ENCODE measurements around the gene CTSD.

Gene CTSD

DNA sequence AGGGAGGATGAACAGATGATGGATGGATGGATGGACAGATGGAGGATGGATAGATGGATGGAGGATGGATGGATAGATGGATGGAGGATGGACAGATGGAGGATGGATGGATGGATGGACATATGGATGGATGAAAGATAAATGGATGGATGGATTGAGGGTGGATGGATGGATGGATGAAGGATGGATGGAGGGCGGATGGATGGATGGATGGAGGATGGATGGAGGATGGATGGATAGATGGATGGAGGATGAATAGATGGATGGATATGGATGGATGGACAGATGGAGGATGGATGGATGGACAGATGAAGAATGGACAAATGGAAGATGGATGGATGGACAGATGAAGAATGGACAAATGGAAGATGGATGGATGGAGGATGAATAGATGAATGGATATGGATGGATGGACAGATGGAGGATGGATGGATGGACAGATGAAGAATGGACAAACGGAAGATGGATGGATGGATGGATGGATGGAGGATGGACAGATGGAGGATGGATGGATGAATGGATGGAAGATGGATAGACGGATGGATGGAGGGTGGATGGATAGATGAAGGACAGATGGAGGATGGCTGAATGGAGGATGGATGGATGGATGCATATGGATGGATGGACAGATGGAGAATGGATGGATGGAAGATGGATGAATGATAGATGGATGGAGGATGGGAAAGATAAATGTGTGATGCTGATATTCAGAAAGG lies 20.7 kb downstream of the CTSD start:
- no peak for DNase-seq

DNA sequence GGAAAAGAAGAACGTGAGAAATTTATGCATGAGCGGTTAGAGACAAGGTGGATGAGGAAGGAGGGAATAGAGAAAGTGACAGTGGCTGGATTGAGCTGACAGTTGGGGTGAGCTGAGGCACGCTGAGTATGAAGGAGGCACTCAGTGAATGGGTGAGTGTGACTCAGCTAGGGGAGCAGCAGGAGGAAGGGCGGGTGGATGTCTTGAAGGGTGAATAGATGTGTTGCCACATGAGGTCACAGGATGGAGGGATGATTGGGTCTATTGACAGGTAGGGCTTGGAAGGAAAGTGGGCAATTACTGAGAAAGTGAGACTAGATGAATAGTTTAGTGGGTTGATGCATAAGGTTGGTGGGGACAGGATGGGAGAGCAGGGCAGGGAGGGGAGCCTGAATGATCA lies 21.4 kb downstream of the CTSD start:
- DNase-seq, result no peak

DNA sequence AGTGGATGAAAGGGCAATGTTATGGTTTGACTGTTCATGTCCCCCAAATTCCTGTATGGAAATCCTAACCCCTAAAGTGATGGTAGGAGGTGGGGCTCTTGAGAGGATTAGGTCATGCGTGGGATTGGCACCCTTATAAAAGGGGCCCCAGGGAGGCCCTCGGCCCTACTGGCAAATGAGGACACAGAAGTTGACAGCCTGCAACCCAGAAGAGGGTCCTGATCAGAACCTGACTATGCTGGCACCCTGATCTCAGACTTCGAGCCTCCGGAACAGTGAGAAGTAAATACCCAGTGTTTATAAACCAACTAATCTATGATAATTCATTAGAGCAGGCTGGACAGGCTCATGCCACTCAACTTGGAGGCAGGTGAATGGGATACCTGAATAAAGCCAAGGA lies 22.0 kb downstream of the CTSD start:
- DNase-seq, result no peak

DNA sequence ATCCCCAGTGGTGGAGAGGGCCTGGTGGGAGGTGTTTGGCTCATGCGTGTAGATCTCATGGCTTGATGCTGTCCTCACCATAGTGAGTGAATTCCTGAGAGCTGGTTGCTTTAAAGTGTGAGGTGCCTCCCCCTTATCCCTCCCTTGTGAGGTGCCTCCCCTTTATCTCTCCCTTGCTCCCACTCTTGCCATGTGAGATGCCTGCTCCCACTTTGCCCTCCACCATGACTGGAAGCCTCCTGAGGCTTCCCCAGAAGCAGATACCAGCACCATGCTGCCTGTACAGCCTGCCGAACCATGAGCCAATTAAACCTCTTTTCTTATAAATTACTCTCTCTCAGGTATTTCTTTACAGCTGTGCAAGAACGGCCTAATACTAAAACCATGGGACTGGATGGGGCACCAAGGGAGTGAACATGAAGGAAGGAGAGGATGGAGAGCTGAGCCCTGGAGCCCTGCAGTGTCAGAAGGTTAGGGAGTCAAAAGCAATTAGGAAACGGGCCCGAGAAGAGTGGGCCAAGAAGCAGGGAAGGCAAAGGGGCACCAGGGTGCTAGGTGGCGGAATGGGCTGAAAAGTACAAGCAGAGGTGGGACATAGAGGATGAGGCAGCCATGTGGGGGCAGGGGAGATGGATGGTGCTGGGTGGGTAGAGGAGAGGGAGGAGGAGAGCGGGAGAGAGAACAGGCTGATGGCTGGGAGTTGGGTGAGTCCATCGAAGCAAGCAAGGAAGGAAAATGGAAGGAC lies 22.8 kb downstream of the CTSD start:
- DNase-seq, result no peak

DNA sequence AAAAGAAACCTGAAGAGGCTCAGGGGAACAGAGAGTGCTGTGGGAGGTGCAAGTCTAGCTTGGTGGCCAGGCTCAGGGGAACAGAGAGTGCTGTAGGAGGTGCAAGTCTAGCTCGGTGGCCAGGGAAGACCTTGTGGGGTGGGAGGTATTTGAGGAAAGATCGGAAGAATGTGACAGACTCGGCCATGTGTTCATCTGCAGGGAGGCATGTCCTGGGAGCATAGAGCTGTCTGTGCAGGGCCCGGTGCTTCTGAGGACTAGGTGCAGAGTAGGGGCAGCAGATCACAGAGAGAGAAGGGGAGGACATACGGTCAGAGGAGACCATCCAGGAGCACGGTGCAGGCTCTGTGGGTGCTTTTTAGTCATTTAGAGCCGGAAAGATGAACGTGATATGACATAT lies 24.2 kb downstream of the CTSD start:
- no peak for DNase-seq

DNA sequence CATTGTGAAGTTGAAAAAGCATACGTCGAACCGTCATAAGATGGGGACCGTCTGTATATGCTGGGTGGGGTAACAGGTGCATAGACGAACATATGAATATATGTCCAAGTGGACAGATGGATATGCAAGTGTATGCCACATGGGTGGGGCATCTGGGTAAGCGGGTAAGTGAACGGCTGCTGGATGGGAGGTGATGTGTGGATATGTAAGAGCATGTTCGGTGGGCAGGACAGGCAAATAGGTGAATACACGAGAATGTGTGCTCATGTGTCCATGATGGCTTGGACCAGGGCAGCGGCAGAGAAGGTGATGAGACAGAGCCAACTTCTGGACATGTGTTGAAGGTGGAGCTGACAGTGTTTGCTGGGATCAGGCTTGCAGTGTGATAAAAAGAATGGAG lies 25.3 kb downstream of the CTSD start:
- DNase-seq, result no peak

DNA sequence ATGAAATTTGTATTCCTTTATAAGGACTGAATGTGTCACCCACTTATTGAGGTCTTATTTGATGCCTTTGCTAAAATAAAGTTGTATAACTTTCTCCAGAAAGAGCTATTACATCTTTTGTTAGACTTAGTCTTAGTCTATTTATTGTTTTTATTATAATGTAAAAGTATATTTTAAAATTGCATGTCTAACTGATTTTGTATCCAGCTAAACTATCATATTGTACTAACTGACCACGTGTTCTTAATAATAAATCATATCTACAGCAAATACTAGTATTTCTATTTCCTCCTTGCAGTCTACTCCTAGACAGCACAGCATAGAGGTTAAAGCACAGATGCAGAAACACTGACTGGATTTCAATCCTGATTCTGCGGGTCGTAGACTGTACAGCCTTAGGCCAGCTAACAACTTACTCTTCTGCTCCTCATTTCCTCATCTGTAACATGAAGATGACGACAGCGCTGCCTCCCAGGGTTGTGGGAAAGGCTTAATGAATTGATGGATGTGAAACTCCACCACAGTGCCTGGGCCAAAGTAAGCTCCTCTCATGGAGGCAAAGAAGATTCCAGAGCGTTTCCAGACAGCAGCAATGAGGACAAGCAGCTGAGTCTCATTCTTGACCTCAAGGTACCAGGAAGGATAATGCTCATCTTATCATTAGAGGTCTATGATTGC lies 26.5 kb downstream of the CTSD start:
- DNase-seq, result no peak

DNA sequence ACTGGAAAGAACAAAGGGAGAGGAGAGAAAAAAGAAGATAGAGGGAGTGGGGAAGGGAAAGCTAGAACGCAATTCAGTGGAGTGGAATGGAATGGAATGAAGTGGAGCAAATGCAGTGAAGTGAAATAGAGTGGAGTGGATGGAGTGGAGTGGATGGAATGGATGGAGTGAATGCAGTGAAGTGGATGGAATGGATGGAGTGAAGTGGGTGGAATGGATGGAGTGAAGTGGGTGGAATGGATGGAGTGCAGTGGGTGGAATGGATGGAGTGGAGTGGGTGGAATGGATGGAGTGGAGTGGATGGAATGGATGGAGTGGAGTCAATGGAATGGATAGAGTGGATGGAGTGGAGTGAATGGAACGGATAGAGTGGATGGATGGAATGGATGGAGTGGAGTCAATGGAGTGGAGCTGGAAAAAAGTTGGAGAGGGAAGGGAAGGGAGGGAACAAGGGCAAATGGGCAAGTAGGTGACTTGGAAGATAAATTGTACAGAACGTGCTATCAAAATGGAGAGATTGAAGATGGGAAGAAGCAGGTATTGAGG lies 27.2 kb downstream of the CTSD start:
- no peak for DNase-seq

DNA sequence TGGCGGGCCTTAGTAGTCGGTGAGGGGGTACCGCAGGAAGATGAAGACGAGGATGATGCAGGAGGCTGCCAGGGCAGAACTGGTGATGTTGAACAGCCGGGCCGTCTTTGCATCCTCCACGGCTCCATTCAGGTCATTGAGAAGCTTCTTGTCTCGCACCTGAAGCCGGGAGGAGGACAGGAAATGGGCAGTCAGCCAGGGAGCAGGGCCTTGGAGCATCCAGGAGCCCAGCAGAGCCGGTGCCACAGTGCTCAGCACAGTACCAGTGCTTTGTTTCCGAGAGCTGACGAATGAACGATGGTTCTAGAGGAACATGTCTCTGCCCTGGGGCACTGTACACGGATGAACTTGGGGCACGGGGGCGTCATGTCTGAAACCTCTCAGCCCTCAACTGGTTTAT lies 28.5 kb downstream of the CTSD start:
- DNase-seq, result no peak

DNA sequence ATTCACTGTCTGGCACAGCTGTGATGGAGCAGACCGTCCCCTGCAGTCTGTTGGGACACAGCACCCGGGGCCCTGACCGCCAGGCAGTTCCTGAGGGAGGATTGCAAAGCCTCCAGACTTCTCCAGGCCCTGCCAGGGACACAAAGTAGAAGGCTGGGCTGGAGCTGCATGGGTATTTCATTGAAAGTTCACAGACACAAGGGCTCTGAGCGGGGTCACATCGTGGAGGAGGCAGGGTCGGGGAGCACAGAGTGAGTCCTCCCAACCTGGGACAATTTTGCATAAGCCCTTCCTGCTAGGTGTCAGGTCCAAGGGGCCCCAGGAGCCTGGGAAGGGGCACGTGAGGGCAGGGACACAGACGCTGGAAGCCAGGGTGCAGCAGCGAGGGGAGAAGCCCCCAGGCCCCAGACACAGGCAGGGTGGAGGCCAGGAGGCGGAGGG lies 29.1 kb downstream of the CTSD start:
- DNase-seq, result no peak

DNA sequence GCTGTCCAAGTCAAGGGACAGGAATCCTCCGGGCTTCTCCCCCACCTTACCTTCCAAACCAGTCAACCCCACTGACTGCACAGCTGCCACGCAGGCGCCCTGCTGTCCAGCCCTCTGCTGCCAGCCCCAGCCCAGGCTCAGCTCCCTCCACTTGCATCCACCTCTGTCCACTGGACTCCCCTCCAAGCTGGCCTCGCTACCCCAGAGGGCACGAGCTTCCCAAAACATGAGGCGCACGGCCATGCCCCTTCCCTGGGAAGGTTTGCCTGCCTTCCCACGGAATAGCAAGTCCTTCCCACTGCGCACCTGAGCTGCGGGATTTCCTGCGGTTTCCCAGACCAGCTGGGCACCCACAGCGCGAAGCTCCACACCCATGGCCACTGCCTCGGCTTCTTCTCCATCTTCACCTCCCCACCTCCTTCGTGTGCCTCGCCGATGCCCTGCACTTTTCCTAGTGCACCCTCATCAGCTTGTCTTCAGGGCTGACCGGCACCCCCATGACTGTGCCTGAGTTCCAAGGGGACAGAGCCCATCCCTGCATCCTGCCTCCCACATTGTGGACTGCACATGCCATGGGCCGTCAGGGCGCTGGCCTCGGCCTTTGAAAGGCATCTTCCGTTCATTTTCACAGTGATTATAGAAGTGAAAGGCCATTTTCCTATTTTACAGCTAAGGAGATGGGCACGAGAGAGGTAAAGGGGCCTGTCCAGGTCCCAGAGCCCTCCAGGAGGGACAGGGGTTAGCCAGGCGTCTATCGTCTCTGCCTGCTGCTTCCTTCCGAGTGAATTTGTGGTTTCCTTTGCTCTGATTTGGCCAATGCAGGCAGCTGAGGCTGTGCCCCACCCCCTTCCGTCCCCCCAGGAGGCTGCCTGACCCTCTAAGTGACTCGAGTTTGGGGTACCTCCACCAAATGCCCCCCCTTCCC lies 29.7 kb downstream of the CTSD start:
- DNase-seq, result no peak

DNA sequence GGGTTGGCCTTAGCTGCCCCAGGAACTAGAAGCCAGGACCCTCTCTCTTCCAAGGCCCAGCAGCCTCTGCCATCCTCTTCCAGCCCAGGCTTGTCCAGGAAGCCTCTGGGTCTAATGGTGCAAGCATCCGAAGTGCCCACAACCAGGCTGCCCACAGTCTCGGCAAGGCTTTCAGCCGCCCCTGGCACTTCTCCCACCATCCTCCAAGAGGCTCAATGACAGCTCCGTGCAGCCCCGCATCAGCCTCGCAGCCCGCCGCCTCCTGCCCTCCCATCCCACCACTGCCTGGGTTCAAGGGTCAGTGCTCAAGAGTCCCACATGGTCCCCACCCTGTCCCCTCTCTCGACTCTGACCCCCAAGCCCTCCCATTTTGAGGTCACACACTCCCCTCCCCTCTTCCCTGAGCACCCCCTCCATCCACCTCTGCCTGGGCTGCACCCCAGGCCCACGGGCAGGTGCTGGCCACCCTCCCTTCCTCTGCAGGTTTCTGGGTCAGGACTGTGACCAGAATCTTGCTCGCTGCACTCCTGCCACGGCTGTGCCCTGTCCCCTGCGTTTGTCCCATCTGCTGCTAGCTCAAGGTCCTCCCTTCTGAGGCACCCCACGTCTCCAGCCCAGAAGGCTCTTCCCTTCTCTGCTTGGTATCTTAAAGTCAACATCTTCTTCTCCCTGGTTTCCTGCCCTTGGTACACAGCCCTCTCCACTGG lies 30.6 kb downstream of the CTSD start:
- no peak for DNase-seq

DNA sequence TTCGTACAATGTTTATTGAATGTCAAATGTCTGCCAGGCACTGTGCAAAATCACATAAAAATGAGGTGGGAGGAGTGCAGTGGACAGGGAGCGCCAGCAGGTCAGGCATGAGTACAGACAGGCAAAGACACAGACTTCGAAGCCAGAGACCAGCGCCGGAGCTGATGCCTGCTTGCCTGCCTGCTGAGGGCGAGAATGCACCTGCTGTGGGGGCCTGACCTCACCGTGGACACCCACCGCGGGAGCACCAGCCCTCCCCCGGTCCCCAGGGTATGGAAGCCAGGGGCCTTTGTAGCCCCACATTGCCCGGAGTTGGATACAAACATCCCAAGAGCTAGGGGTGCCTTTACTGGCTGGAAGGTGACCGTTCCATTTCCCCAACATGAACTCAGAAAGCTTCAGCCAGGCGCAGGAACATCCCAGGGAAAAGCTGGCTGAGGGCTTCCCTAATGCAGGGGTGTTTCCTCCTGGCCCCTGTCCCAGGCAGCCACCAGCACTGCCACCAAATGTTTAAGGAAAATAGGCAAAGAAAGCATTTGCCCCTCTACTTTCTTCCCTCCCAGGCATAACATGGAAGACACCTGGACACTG lies 31.2 kb downstream of the CTSD start:
- DNase-seq, result no peak

DNA sequence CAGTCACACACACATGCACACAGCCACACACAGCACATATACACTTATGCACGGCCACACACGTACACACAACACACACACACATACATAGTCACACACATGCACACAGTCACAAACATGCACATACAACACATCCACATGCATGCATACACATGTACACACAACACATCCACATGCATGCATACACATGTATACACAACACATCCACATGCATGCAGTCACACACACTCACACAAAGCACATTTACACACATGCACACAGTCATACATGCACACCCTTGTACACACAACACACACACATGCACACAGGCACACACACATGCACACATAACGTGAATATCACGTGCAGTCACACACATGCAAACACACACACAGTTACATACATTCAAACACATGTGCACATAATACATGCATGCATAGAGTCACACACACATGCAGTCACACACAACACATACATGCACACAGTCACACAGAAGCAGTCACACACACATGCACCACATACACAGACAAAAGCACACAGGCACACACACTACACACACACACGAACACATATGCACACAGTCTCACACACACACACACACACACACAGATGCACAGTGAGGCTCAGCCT lies 32.2 kb downstream of the CTSD start:
- DNase-seq, result no peak

DNA sequence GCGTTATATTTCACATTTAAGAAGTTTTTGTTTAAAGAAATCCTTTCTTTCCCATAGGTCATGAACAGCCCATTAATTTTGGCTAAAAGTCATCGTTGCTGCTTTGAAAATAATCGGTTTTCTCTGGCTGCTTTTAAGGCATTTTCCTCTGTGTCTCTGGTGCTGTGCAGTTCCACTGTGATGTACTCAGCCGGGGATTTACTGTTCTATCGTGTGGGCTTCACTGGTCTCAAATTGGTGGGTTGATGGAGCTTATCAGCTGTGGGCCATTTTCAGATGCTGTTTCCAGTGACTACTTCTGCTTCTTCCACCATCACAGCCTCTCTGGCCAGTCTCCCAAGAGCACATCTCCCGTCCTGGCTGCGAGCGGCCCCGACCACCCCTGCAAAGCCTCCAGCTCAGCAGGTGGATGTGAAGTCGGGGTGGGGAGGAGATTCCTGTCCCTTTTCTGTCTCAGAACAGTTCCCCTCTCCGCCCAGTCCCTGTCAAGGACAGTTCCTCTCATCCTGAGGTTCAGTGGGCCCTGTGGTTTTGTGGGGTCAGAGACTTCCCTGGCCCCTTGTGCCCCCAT lies 33.6 kb downstream of the CTSD start:
- no peak for DNase-seq

DNA sequence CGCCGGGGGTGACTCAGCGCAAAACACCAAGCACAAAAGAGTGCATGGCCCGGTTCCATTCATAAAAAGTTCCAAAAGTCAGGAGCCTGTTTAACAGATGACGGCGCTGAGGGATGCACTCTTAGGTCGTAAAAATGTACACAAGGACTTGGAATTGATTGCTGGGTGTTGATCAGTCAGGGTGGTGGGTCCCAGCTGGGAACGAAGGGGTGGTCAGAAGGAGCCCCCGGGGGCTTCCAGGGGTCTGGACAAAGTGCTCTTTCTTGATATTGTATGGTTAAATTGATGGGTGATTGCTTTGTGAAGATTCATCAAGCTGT lies 34.1 kb downstream of the CTSD start:
- no peak for DNase-seq

DNA sequence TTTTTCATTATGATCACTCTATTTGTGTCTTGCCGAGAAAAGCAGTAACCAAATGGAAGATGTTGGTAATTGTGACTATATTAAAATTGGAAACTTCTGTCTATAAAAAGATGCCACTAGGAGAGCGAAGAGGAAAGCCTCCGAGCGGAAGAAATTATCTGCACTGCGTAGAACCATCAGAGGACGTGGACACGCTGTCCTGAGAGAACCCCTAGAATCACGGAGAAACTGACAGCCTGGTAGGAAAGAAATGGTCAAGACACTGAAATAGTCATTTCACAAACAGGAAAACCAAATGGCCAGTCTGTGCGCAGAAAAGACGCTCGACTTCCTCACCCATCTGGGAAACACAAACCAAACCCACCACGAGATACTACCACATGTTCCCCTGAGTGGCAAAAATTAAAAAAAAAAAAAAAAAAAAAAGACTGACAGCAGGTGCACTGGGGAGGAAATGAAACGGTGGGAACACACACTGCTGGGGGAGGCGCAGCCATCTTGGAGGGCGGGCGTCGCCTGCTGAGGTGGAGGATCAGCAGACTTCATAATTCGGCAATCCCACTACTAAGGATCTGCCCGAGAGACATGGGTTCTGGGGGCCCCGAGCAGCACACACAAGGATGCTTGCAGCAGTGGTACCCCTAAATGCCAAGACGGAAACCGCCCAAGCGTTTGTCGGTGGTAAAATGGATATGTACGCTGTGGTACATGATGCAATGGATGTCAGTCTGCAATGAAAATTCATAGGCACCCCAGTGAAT lies 34.6 kb downstream of the CTSD start:
- DNase-seq, result no peak

DNA sequence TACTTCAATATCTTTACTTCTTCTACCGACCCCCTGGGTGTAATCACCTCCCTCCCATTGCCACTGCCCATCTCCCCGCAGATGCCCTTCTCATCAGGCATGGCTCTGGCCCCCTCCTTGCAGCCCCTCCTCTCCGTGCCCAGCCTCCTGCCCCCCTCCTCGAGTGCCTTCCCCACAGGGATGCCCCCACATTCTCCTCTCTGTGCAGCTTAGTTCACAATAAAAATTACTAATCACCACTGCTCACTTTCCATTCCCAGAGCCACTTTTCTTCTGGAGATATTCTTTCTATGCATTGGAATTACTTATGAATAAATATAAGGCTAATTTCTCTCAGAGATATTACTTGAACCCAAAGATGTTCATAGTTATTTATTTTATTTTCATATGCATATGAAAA lies 35.4 kb downstream of the CTSD start:
- DNase-seq, result no peak

DNA sequence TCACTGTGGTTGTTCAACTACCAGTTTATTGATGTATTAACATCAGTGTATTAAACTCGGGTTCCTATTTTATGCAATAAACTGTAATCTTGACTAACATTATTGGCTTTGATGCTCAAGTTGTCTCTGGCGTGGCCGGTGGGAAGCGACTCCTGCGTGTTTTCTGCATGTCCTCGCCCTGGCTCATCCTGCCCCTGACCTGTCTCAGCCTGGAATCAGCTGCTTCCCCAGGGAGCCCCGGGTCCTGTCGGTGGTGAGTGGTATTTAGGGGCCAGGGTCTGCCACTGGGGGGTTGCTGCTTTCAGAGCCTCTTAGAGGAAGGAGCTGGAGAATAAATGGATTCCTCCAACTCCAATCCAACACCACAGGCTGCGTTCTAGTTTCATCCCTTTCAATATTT lies 35.9 kb downstream of the CTSD start:
- no peak for DNase-seq

DNA sequence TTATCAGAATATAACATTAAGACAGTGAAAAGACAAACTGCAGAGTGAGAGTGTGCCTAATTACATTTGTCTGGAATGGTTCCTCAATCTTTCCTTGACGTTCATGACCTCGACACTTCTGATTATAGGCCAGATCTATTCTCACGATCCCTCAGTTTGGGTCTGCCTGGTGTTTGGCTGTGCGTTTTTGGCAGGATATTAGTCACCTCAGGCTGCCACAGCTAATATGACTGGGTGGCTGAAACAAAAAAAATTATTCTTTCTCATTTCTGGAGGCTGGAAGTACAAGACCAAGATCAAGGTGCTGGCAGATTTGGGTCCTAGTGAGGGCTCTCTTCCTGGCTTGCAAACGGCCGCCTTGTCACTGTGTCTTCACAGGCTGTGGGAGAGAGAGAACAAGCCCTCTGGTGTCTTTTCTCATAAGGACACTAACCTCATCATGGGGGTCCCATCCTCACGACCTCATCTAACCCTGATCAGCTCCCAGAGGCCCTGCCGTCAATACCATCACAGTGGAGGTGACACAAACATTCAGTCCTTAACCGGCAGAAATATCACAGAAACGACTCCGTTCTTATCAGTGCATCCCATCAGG lies 36.5 kb downstream of the CTSD start:
- no peak for DNase-seq

All from SIG-M5 (cell line).